Ishikawa (cell line): ENCODE results near the gene CDR2L.

ENCODE experiments used
- EP300 ChIP-seq: IDR thresholded peaks from 2 replicates; pipeline ENCODE4 v1.6.1; 2012; ENCODE audit warnings: borderline replicate concordance
- RAD21 ChIP-seq: IDR thresholded peaks from 2 replicates; pipeline ENCODE4 v1.6.1; 2012; ENCODE audit warnings: low read depth
- REST ChIP-seq: IDR thresholded peaks from 2 replicates; pipeline ENCODE4 v1.6.1; 2012; ENCODE audit warnings: low read depth, mild to moderate bottlenecking
- TAF1 ChIP-seq: IDR thresholded peaks from 2 replicates; pipeline ENCODE4 v1.6.1; 2012; ENCODE audit warnings: low read depth, mild to moderate bottlenecking
- TEAD4 ChIP-seq: IDR thresholded peaks from 2 replicates; pipeline ENCODE4 v1.6.1; 2012

GRCh38 chr17:75019146-75019545, 31.7 kb downstream of the CDR2L start:
- no peak for TF ChIP-seq EP300
- no peak for TF ChIP-seq REST
- TF ChIP-seq RAD21: no peak
- TF ChIP-seq TAF1: no peak
- TF ChIP-seq TEAD4: no peak
